Measurements from ENCODE around the gene GPX1.
"Not testable (repeated sequence)": the region's sequence is repeated elsewhere in the genome, so short reads cannot be mapped to it uniquely, and the experiment has no call there.

Gene GPX1

DNA sequence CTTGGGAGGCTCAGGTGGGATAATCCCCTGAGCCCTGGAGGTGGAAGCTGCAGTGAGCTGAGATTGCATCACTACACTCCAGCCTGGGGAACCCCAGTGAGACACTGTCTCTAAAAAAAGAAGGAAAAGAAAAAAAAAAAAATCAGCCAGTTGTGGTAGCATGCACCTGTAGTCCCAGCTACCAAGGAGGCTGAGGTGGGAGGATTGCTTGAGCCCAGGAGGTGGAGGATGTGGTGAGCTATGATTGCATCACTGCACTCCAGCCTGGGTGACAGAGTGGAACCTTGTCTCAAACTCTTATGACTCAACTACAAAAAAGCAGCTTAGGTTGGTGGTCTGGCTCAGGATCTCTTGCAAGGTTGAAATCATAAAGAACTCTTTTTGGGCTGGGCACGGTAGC lies 19.3 kb upstream of the GPX1 start:
- H3K4me3 ChIP-seq (ENCODE audit: insufficient read length, low read depth), result no peak overlapping the region
- no peaks in the 10 kb centered on the region; the same call in 1 of the 2 replicates for H3K9me3 ChIP-seq (ENCODE audit: insufficient read depth, low read length)
- H3K27me3 ChIP-seq (ENCODE audit: insufficient read depth, insufficient read length), result no peaks in the 10 kb centered on the region
- no peak for TF ChIP-seq ZNF274 (IDR thresholded peaks at IDR 0.05; ENCODE audit: low read depth, low read length)
- peaks cover 36% of the 10 kb centered on the region for H3K36me3 ChIP-seq (ENCODE audit: insufficient read depth, insufficient read length, low read length)
- DNase-seq (ENCODE audit: low read depth, low spot score), result no peak
- no peak overlapping the region for H3K9ac ChIP-seq (ENCODE audit: insufficient read length, low read depth)
- no peaks in the 10 kb centered on the region for H3K4me1 ChIP-seq (ENCODE audit: insufficient read depth, insufficient read length)

DNA sequence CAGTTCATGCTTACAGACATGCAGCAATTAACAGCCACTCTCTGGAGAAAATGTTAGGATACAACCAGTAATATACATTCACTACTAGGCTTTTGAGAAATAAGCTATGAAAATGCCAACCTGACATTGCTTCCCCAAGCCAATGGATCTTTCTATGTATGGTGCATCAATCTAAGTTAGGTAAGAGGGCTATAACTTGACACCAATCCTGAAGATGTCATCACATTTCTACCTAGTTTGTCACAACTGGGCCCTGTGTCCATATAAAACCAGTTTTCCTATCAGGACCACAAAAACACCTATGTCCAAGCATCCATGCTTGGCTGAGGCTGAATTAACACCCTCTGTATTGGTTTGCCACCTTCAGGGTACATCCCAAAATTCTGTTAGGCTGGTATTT lies 13.8 kb upstream of the GPX1 start:
- Histone ChIP-seq H3K4me3 (ENCODE audit: insufficient read length, low read depth) (no peak overlapping the region), H3K36me3 (ENCODE audit: insufficient read depth, insufficient read length, low read length) (peaks cover 86% of the 10 kb centered on the region)
- no peak for DNase-seq (ENCODE audit: low read depth, low spot score)

DNA sequence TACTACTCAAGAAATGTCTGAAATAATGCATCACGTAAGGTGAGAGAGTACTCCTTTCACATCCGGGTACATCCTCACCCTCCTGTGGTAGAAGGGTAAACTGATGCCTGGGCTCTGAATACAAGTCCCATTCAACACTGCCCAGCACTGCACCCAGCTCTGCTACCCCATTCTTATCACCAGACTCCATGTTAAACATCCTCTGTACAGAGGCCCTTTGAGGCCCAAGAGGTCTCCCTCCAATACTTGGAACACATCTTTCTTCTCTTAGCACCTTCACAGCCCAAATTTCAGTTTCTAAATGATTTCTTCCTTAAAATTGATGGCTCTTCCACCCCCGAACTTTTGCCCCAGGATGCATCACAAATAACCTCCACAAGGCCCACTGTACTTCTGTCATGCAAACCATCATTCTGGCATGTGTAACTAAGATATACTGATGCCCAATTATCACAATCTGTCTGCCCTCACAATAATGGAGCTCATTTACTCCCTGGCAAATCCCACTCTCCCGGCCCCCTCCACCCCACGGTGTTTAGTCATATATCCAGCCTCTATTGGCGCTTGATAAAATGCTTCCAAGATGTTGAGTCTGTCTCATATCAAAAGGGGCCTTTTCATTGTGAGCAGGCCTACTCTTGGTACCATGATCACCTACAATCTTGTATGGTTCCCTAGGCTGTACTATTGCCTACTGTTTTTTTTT lies 12.6 kb upstream of the GPX1 start:
- H3K9ac ChIP-seq (ENCODE audit: insufficient read length, low read depth), result no peak overlapping the region
- H3K9me3 ChIP-seq (ENCODE audit: insufficient read depth, low read length), result no peaks in the 10 kb centered on the region
- H3K4me3 ChIP-seq (ENCODE audit: insufficient read length, low read depth), result no peak overlapping the region
- peaks cover 95% of the 10 kb centered on the region for H3K36me3 ChIP-seq (ENCODE audit: insufficient read depth, insufficient read length, low read length)
- DNase-seq (ENCODE audit: low read depth, low spot score), result no peak
- no peaks in the 10 kb centered on the region for H3K4me1 ChIP-seq (ENCODE audit: insufficient read depth, insufficient read length)
- TF ChIP-seq ZNF274 (IDR thresholded peaks at IDR 0.05; ENCODE audit: low read depth, low read length), result no peak
- no peak for TF ChIP-seq YY1 (IDR thresholded peaks at IDR 0.05; ENCODE audit: insufficient read depth, insufficient read length)
- TF ChIP-seq SUZ12 (IDR thresholded peaks at IDR 0.05; ENCODE audit: extremely low read depth, insufficient read depth, insufficient read length), result no peak
- H3K27me3 ChIP-seq (ENCODE audit: insufficient read depth, insufficient read length), result no peaks in the 10 kb centered on the region

More for the DNA sequence above, 13.8 kb upstream of the GPX1 start:
- TF ChIP-seq YY1 (IDR thresholded peaks at IDR 0.05; ENCODE audit: insufficient read depth, insufficient read length), result no peak
- TF ChIP-seq SUZ12 (IDR thresholded peaks at IDR 0.05; ENCODE audit: extremely low read depth, insufficient read depth, insufficient read length), result no peak
- no peak for TF ChIP-seq ZNF274 (IDR thresholded peaks at IDR 0.05; ENCODE audit: low read depth, low read length)
- Histone ChIP-seq H3K4me1 (ENCODE audit: insufficient read depth, insufficient read length) (no peaks in the 10 kb centered on the region), H3K9me3 (ENCODE audit: insufficient read depth, low read length) (no peaks in the 10 kb centered on the region), H3K27me3 (ENCODE audit: insufficient read depth, insufficient read length) (no peaks in the 10 kb centered on the region), H3K9ac (ENCODE audit: insufficient read length, low read depth) (no peak overlapping the region)

DNA sequence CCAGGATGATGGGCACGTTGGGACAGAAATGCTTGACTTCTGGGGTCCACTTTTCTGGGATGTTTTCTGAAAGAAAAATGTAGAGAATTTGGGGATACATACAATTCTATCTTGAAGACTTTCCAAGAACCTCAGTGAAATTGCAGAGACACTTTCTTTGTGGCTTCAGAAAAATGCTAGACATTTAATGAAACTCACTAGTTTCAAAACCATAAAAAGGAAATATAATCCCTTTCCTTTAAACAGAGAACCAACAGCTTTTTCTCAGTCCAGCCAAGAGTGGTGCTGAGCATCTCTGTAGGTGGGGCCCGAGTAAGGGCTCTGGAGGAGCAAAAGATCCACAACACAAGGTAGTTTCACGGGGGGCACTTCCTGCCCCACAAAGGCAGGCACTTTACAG lies 4.4 kb upstream of the GPX1 start:
- H3K27me3 ChIP-seq (ENCODE audit: insufficient read depth, insufficient read length), result no peaks in the 10 kb centered on the region
- DNase-seq (ENCODE audit: low read depth, low spot score), result no peak
- peaks cover 3% of the 10 kb centered on the region for H3K4me1 ChIP-seq (ENCODE audit: insufficient read depth, insufficient read length)
- TF ChIP-seq ZNF274 (IDR thresholded peaks at IDR 0.05; ENCODE audit: low read depth, low read length) (no peak), SUZ12 (IDR thresholded peaks at IDR 0.05; ENCODE audit: extremely low read depth, insufficient read depth, insufficient read length) (no peak), YY1 (IDR thresholded peaks at IDR 0.05; ENCODE audit: insufficient read depth, insufficient read length) (no peak)
- H3K9ac ChIP-seq (ENCODE audit: insufficient read length, low read depth), result no peak overlapping the region
- no peaks in the 10 kb centered on the region for H3K9me3 ChIP-seq (ENCODE audit: insufficient read depth, low read length)
- no peak overlapping the region for H3K4me3 ChIP-seq (ENCODE audit: insufficient read length, low read depth)
- peaks cover 79% of the 10 kb centered on the region for H3K36me3 ChIP-seq (ENCODE audit: insufficient read depth, insufficient read length, low read length)

GRCh38 chr3:49359623-49360022 lies 1.5 kb upstream of the GPX1 start:
- Histone ChIP-seq H3K36me3 (ENCODE audit: insufficient read depth, insufficient read length, low read length) (peaks cover 80% of the 10 kb centered on the region), H3K9ac (ENCODE audit: insufficient read length, low read depth) (no peak overlapping the region), H3K9me3 (ENCODE audit: insufficient read depth, low read length) (no peaks in the 10 kb centered on the region), H3K4me1 (ENCODE audit: insufficient read depth, insufficient read length) (peaks cover 3% of the 10 kb centered on the region), H3K27me3 (ENCODE audit: insufficient read depth, insufficient read length) (no peaks in the 10 kb centered on the region), H3K4me3 (ENCODE audit: insufficient read length, low read depth) (no peak overlapping the region)
- TF ChIP-seq ZNF274 (IDR thresholded peaks at IDR 0.05; ENCODE audit: low read depth, low read length) (no peak), SUZ12 (IDR thresholded peaks at IDR 0.05; ENCODE audit: extremely low read depth, insufficient read depth, insufficient read length) (no peak), YY1 (IDR thresholded peaks at IDR 0.05; ENCODE audit: insufficient read depth, insufficient read length) (no peak)
- DNase-seq (ENCODE audit: low read depth, low spot score), result no peak

DNA sequence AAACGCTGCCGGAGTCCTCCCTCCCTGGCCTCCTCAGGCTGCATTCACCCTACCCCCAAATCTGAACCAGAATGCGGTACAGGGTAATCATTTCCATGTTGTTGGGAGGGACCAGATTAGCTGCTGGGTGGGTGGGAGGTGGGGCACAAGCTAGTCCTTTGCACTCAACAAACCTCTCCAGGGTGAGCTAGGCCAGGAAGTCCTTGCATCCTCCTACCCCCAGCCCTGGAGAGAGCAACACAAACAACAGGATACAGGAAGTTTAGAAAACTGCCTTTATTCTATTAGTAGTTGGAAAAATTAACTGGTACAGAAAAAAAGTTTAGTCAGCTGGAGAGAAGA lies 702 bp upstream of the GPX1 start:
- no peak for DNase-seq (ENCODE audit: low read depth, low spot score)
- Histone ChIP-seq H3K9ac (ENCODE audit: insufficient read length, low read depth) (peak overlapping the region; percentile 94), H3K4me1 (ENCODE audit: insufficient read depth, insufficient read length) (peaks cover 3% of the 10 kb centered on the region), H3K9me3 (ENCODE audit: insufficient read depth, low read length) (no peaks in the 10 kb centered on the region), H3K27me3 (ENCODE audit: insufficient read depth, insufficient read length) (no peaks in the 10 kb centered on the region), H3K4me3 (ENCODE audit: insufficient read length, low read depth) (peak overlapping the region; percentile 63), H3K36me3 (ENCODE audit: insufficient read depth, insufficient read length, low read length) (peaks cover 82% of the 10 kb centered on the region)
- no peak for TF ChIP-seq YY1 (IDR thresholded peaks at IDR 0.05; ENCODE audit: insufficient read depth, insufficient read length)
- no peak for TF ChIP-seq SUZ12 (IDR thresholded peaks at IDR 0.05; ENCODE audit: extremely low read depth, insufficient read depth, insufficient read length)
- TF ChIP-seq ZNF274 (IDR thresholded peaks at IDR 0.05; ENCODE audit: low read depth, low read length), result no peak

DNA sequence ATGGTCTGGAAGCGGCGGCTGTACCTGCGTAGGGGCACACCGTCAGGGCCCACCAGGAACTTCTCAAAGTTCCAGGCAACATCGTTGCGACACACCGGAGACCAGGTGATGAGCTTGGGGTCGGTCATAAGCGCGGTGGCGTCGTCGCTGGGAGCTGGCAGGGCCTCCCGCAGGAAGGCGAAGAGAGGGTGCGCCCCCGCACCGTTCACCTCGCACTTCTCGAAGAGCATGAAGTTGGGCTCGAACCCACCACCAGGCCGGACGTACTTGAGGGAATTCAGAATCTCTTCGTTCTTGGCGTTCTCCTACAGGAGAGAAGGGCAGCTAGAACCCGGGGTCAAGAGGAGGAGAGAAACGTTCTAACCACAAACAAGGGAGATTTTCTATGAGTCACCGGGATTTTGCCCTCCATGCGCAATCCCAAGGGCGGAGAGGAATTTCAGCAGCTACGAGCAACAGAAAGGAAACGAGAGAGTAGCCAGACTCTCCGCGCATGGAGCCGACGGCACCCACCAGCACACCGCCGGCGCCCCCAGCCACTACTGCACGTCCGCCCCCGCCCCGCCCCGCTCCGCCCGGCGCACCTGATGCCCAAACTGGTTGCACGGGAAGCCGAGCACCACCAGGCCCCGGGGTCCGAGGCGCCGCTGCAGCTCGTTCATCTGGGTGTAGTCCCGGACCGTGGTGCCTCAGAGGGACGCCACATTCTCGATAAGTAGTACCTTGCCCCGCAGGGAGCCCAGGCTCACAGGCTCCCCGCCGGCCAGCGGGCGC lies 523 bp downstream of the GPX1 start:
- DNase-seq (ENCODE audit: low read depth, low spot score), result peak; percentile 8
- H3K27me3 ChIP-seq (ENCODE audit: insufficient read depth, insufficient read length); H3K4me1 ChIP-seq (ENCODE audit: insufficient read depth, insufficient read length); H3K9me3 ChIP-seq (ENCODE audit: insufficient read depth, low read length): not testable (repeated sequence)
- Histone ChIP-seq H3K36me3 (ENCODE audit: insufficient read depth, insufficient read length, low read length) (peaks cover 70% of the 10 kb centered on the region), H3K4me3 (ENCODE audit: insufficient read length, low read depth) (peak overlapping the region; percentile 63), H3K9ac (ENCODE audit: insufficient read length, low read depth) (peak overlapping the region; percentile 96)

DNA sequence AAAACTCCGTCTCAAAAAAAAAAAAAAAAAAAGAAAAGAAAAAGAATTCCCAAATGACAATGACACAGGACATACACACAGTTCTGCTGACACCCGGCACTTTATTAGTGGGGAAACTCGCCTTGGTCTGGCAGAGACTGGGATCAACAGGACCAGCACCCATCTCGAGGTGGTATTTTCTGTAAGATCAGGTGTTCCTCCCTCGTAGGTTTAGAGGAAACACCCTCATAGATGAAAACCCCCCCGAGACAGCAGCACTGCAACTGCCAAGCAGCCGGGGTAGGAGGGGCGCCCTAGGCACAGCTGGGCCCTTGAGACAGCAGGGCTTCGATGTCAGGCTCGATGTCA lies 1.1 kb downstream of the GPX1 start:
- H3K9me3 ChIP-seq (ENCODE audit: insufficient read depth, low read length); H3K4me1 ChIP-seq (ENCODE audit: insufficient read depth, insufficient read length); DNase-seq (ENCODE audit: low read depth, low spot score); H3K27me3 ChIP-seq (ENCODE audit: insufficient read depth, insufficient read length): not testable (repeated sequence)
- Histone ChIP-seq H3K9ac (ENCODE audit: insufficient read length, low read depth) (peak overlapping the region; percentile 96), H3K36me3 (ENCODE audit: insufficient read depth, insufficient read length, low read length) (peaks cover 65% of the 10 kb centered on the region), H3K4me3 (ENCODE audit: insufficient read length, low read depth) (peak overlapping the region; percentile 63)
